ENCODE data around the gene HS2ST1.
A peak's percentile ranks its signal among the peaks of the same experiment; 100 is the strongest.

DNA sequence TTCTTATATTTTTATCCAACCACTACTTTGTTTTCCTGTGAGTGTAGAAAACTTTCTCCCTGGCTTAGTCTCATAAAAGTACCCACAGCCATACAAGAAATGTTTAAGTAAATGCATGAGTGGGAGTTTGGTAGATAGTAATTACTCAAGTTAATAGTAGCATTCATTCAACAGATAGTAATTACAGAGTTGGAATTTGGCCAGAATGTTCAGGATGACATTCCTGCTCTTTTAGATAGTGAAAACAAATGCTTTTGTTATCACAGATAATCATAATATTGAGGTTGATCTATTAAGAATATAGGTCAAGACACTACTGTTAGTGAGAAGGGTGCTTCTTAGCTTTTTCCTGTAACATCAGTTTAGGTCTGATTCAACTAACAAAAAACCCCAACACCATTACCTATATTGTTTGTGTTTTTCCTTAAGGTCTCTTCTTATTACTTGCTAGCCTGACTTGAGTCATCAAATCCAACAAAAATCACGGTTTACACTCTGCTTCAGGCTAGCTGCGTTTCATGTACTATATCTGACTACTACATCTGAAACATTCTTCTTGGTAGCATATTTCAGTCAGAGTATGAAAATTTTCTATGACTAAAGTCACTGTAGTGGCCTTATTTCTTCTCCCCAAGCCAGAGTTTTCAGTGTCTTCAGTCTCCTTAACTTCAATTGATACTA, 163.7 kb downstream of the HS2ST1 start:
- TF ChIP-seq, protein P1, sequence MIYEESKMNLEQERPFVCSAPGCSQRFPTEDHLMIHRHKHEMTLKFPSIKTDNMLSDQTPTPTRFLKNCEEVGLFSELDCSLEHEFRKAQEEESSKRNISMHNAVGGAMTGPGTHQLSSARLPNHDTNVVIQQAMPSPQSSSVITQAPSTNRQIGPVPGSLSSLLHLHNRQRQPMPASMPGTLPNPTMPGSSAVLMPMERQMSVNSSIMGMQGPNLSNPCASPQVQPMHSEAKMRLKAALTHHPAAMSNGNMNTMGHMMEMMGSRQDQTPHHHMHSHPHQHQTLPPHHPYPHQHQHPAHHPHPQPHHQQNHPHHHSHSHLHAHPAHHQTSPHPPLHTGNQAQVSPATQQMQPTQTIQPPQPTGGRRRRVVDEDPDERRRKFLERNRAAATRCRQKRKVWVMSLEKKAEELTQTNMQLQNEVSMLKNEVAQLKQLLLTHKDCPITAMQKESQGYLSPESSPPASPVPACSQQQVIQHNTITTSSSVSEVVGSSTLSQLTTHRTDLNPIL (CRISPR knock-in tag; IDR thresholded peaks at IDR 0.05; ENCODE audit: low read depth), result no peak
- TF ChIP-seq ZFP3 (CRISPR knock-in tag; IDR thresholded peaks at IDR 0.05) (no peak), BACH2 (CRISPR knock-in tag; IDR thresholded peaks at IDR 0.05; ENCODE audit: borderline replicate concordance) (no peak), ZNF565 (CRISPR knock-in tag; conservative IDR thresholded peaks at IDR 0.05; ENCODE audit: low read depth) (no peak), PATZ1 (CRISPR knock-in tag; IDR thresholded peaks at IDR 0.05; ENCODE audit: borderline replicate concordance) (no peak), RARB (CRISPR knock-in tag; IDR thresholded peaks at IDR 0.05) (no peak), SNAI2 (CRISPR knock-in tag; IDR thresholded peaks at IDR 0.05) (no peak), ZFP30 (CRISPR knock-in tag; IDR thresholded peaks at IDR 0.05) (no peak), ZNF8 (CRISPR knock-in tag; IDR thresholded peaks at IDR 0.05) (no peak), PPARA (CRISPR knock-in tag; IDR thresholded peaks at IDR 0.05; ENCODE audit: borderline replicate concordance) (no peak), ISL1 (CRISPR knock-in tag; IDR thresholded peaks at IDR 0.05) (peak; percentile 65), ARNTL (CRISPR knock-in tag; IDR thresholded peaks at IDR 0.05; ENCODE audit: borderline replicate concordance, low read depth) (no peak), ESRRG (CRISPR knock-in tag; IDR thresholded peaks at IDR 0.05) (no peak), OSR1 (CRISPR knock-in tag; IDR thresholded peaks at IDR 0.05) (no peak)

All from SK-N-SH treated with all-trans-retinoic acid at 6 μM for 48 hours (cell line).